IMR-90 (cell line): ENCODE measurements around the gene NCAM1.

Experiments used
- CTCF ChIP-seq: conservative IDR thresholded peaks from 2 replicates; pipeline ENCODE4 v1.5.1; 2012; ENCODE audit warnings: mild to moderate bottlenecking, low read depth, low read length, improper control_type of control experiment
- ELK1 ChIP-seq: fragments of 150-350 bp; IDR thresholded peaks from 2 replicates; pipeline ENCODE4 v1.6.1; 2016; ENCODE audit warnings: low read depth, mild to moderate bottlenecking, low read length, moderate library complexity, borderline replicate concordance
- FOS ChIP-seq: fragments of 150-350 bp; IDR thresholded peaks from 2 replicates; pipeline ENCODE4 v1.6.1; 2016; ENCODE audit warnings: low read depth, low read length
- MAZ ChIP-seq: IDR thresholded peaks from 2 replicates; pipeline ENCODE4 v1.6.1; 2012; ENCODE audit warnings: low read depth, mild to moderate bottlenecking, low read length, improper control_type of control experiment, moderate library complexity, borderline replicate concordance
- MXI1 ChIP-seq: IDR thresholded peaks from 2 replicates; pipeline ENCODE4 v1.6.1; 2012; ENCODE audit warnings: low read depth, mild to moderate bottlenecking, low read length, moderate library complexity, borderline replicate concordance
- POLR2A ChIP-seq: IDR thresholded peaks from 2 replicates; pipeline ENCODE4 v1.6.1; 2012; ENCODE audit warnings: mild to moderate bottlenecking, low read depth, low read length
- RCOR1 ChIP-seq: IDR thresholded peaks from 2 replicates; pipeline ENCODE4 v1.6.1; 2012; ENCODE audit warnings: mild to moderate bottlenecking, low read length, improper control_type of control experiment; ENCODE audit not compliant: insufficient replicate concordance
- SMC3 ChIP-seq: fragments of 150-350 bp; IDR thresholded peaks from 2 replicates; pipeline ENCODE4 v1.6.1; 2016; ENCODE audit warnings: low read depth, mild to moderate bottlenecking, antibody characterized with exemption, low read length, moderate library complexity

GRCh38 chr11:113263458-113264259 lies 302.4 kb downstream of the NCAM1 start:
- no peak for TF ChIP-seq SMC3
- TF ChIP-seq CTCF = no peak
- no peak for TF ChIP-seq RCOR1
- TF ChIP-seq MXI1 = no peak
- no peak for TF ChIP-seq FOS
- no peak for TF ChIP-seq POLR2A
- no peak for TF ChIP-seq ELK1
- no peak for TF ChIP-seq MAZ
